NCI-H2196 treated with DMSO at 0.1 percent for 48 hours (cell line): ENCODE results near the gene CRISP3.

ENCODE experiments used
- DNase-seq: peaks from one replicate; lab custom pipeline; 2025; ENCODE audit not compliant: unreplicated experiment; lab: John Stamatoyannopoulos, UW

The CRISP3 gene

DNA sequence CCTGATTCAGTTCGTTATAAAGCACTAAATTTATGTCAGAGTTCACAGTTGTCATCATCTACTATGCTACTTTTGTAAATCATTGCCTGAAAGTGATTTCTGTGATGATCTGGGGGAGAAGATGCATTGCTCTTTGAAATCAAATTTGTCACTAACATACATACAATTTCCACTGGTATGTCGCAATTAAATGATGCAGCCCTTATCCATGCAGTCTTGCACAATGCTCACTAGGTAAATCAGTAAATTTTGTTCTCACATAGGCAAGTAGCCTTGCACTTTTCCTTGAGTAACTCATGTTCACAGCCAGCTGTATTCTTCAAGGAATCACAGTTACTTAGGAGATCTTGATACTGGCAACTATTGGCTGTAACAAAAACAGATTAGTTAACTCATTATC is 51.7 kb downstream of the CRISP3 start:
- no peak for DNase-seq
